Endothelial cell (in vitro differentiated cells): Measurements from ENCODE around the gene TMPRSS3. TPM values are rescaled to one million over a fixed set of nuclear protein-coding genes. Genes with fewer than 3 reads are reported as not detected.

Experiments used
- DNase-seq: peaks from one replicate; pipeline ENCODE4 v3.0.0; 2021; ENCODE audit warnings: low spot score
- H3K27ac Mint-ChIP-seq: one replicate; pipeline ENCODE4 v1.8.0; 2021; ENCODE audit warnings: mixed read lengths, inconsistent platforms; ENCODE audit not compliant: unreplicated experiment
- H3K27me3 Mint-ChIP-seq: one replicate; pipeline ENCODE4 v1.8.0; 2021; ENCODE audit warnings: mild to moderate bottlenecking, moderate library complexity, mixed read lengths, inconsistent platforms; ENCODE audit not compliant: unreplicated experiment
- H3K36me3 Mint-ChIP-seq: one replicate; pipeline ENCODE4 v1.8.0; 2021; ENCODE audit warnings: mild to moderate bottlenecking, low read depth, mixed read lengths, inconsistent platforms; ENCODE audit not compliant: unreplicated experiment
- H3K4me1 Mint-ChIP-seq: one replicate; pipeline ENCODE4 v1.8.0; 2021; ENCODE audit warnings: mild to moderate bottlenecking, mixed read lengths, inconsistent platforms; ENCODE audit not compliant: unreplicated experiment
- H3K4me3 Mint-ChIP-seq: one replicate; pipeline ENCODE4 v1.8.0; 2021; ENCODE audit warnings: mild to moderate bottlenecking, mixed read lengths, inconsistent platforms; ENCODE audit not compliant: unreplicated experiment
- H3K9me3 Mint-ChIP-seq: one replicate; pipeline ENCODE4 v1.8.0; 2021; ENCODE audit warnings: mixed read lengths, inconsistent platforms; ENCODE audit not compliant: unreplicated experiment
- CTCF ChIP-seq: fragments of 200-600 bp; sonication (generic); IDR thresholded peaks from one replicate; pipeline ENCODE4 v1.5.0; 2021; ENCODE audit warnings: antibody characterized with exemption; ENCODE audit not compliant: unreplicated experiment
- total RNA-seq: library from RNA; stranded (reverse); fragmentation: NEBNext Ultra II Directional; extraction: Animal tissue kit (Norgen Biotek cat#: 25700); gene quantifications from one replicate; pipeline ENCODE4 v1.2.1, GENCODE V29; 2021; ENCODE audit not compliant: unreplicated experiment

TMPRSS3 gene
- total RNA-seq, 1 donor from 2014 or later = not detected

DNA sequence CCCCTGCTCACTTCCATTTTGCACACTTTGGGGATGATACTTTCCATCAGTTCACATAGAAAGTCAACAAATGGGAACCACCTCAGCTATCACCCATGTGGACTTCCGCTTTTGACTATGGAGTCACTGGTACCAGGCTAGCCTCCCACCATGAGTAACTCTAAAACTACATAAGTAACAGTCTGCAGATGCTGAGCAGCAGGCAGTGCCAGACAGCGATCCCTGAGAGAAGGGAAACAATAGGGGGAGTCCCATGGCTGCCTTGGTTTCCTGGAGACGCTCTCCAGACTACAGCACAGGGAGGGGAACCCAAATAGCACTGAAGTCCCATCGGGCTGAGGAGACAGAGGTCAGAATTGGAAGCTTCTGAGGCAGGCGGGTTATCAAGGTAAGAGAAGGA lies 42.2 kb downstream of the TMPRSS3 start:
- H3K27me3 Mint-ChIP-seq = peaks cover 4% of the 10 kb centered on the region
- no peak overlapping the region for H3K4me3 Mint-ChIP-seq
- DNase-seq = no peak
- no peak overlapping the region for H3K27ac Mint-ChIP-seq
- peaks cover 4% of the 10 kb centered on the region for H3K9me3 Mint-ChIP-seq
- H3K4me1 Mint-ChIP-seq = peaks cover 6% of the 10 kb centered on the region
- TF ChIP-seq CTCF = no peak
- peaks cover 10% of the 10 kb centered on the region for H3K36me3 Mint-ChIP-seq

DNA sequence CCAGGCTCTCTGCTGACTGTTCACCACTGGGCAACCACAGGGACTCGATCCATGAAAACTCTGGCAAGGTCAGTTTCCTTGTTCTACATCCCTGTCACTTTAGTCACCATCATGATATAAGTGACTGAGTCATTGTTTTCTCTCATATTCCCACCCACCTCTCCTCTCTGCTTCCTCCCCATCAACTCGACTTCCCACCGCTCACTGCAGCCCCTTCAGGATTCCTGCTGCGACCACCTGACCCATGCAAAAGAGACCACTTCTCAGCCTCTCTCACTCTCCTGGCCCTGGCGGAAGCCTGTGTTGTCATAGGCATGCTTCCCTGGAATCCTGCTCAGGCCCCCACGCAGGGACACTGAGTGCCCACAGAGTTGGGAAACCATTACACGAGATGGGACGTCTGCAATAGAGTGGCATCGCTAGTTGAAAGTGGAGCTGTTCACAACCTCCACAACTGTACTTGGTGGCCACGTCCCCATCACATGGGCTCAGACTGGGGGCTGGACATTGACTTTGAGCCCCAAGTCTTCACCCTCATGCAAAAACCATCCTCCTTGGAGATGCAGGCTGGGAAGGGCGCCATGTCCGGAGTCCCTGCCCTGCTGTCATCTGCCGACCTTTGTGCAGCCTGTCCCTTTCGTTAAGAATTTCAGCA lies 43.3 kb downstream of the TMPRSS3 start:
- Mint-ChIP-seq H3K4me3 (no peak overlapping the region), H3K36me3 (peaks cover 3% of the 10 kb centered on the region), H3K27ac (no peak overlapping the region), H3K27me3 (peaks cover 4% of the 10 kb centered on the region), H3K4me1 (peaks cover 6% of the 10 kb centered on the region), H3K9me3 (no peaks in the 10 kb centered on the region)
- no peak for TF ChIP-seq CTCF
- DNase-seq = no peak

DNA sequence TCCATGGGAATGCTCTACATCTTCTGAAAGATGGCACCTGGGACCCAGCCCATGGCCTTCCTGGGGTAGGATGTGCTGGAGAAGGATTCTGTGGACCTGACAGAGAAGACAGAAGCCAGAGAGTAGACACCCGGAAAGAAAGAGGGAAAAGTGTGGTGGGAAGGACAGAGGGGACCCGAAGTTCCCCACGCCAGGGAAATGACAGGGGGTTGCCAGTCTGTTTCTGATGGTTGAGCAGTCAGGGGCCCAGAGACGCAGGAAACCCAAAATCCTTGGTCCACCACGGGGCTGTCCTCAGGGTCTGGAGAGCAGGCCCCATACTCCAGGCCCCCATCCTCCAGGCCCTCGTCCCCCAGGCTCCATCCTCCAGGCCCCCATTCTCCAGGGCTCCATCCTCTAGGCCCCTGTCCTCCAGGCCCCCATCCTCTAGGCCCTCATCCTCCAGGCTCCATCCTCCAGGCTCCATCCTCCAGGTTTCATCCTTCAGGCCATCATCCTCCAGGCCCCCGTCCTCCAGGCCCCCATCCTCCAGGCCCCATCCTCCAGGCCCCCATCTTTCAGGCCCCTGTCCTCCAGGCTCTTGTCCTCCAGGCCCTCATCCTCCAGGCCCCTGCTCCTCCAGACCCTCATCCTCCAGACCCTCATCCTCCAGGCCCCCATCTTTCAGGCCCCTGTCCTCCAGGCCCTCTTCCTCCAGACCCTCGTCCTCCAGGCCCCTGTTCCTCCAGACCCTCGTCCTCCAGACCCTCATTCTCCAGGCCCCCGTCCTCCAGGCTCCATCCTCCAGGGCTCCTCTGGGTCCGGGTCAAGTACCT lies 44.0 kb downstream of the TMPRSS3 start:
- peaks cover 4% of the 10 kb centered on the region for H3K27me3 Mint-ChIP-seq
- DNase-seq = no peak
- H3K36me3 Mint-ChIP-seq = no peaks in the 10 kb centered on the region
- no peaks in the 10 kb centered on the region for H3K9me3 Mint-ChIP-seq
- H3K4me1 Mint-ChIP-seq = peaks cover 6% of the 10 kb centered on the region
- no peak overlapping the region for H3K27ac Mint-ChIP-seq
- TF ChIP-seq CTCF = no peak
- no peak overlapping the region for H3K4me3 Mint-ChIP-seq

GRCh38 chr21:42350927-42351426 lies 44.9 kb downstream of the TMPRSS3 start, which contains the start of gene TFF2:
TSS of gene TFF2 (minus strand) at chr21:42350994. CDS start at chr21:42350957, 37 bp downstream.
- no peak for DNase-seq
- H3K4me3 Mint-ChIP-seq = no peak within 1 kb of the TSS
- no peak for TF ChIP-seq CTCF

More at GRCh38 chr21:42350927-42351426, 44.9 kb downstream of the TMPRSS3 start, which contains the start of gene TFF2:
- Mint-ChIP-seq H3K4me1 (peaks cover 6% of the 10 kb centered on the region), H3K27me3 (peaks cover 4% of the 10 kb centered on the region), H3K36me3 (no peaks in the 10 kb centered on the region), H3K9me3 (no peaks in the 10 kb centered on the region), H3K27ac (no peak within 1 kb of the TSS)
